Upper lobe of left lung (tissue), 6 donors: ENCODE data around the gene SYTL5. TPM values are rescaled to one million over a fixed set of nuclear protein-coding genes. Genes with fewer than 3 reads are reported as not detected.

Experiments used
- small RNA-seq, 4 donors: library from RNA; depleted of rRNA; stranded (forward); fragments of <200 nt; gene quantifications; one replicate each; pipeline ENCODE3, GENCODE V24; 2016
- total RNA-seq, 6 donors: library from RNA; depleted of rRNA in 4 of 6; stranded (reverse); fragments of >200 nt in 4 of 6; gene quantifications; one replicate each; pipeline versions ENCODE4 v1.1.0 to v1.2.1, GENCODE V29; 2016 to 2021
- donor health status: DM: no; HTN: no; CAD: no; lungs with moderate emphysema.
- donor health status: DM: no; HTN: yes; CAD: no; lungs with severe emphysema.

SYTL5 gene
- total RNA-seq, 6 donors from 2014 or later: 0.30 to 3.6 (median 0.71) TPM

Small RNA genes lying within 50 kb of the gene (small RNA-seq; reads per million reads assigned to genes)
- gene MIR548AJ2: 0 reads per million in 4 donors

Other genes starting within 250 kb of the SYTL5 start
- 100 to 1,000 TPM in 2 of 6 donors, 10 to 100 TPM in 4; 12.1 to 254 (median 45.5) TPM for gene CYBB, start 226.5 kb upstream of the SYTL5 start, total RNA-seq
- 10 to 100 TPM in 4 of 6 donors, 1 to 10 TPM in 2; 4.1 to 38.2 (median 23.5) TPM for gene DYNLT3, start 159.0 kb upstream of the SYTL5 start, total RNA-seq
- 10 to 100 TPM in 5 of 6 donors, 1 to 10 TPM in 1; 1.0 to 76.6 (median 41.3) TPM for gene SRPX, start 214.3 kb downstream of the SYTL5 start, total RNA-seq